Upper lobe of left lung (tissue), 6 donors: ENCODE data around the gene KRT4. TPM values are rescaled to one million over a fixed set of nuclear protein-coding genes. Genes with fewer than 3 reads are reported as not detected.
A peak's percentile ranks its signal among the peaks of the same experiment; 100 is the strongest.

ENCODE experiments used
- ATAC-seq, 2 donors: fragments of 200-7000 bp; cut with Tn5 transposase; one replicate each; pipeline ENCODE4 v1.9.1; 2022; ENCODE audit warnings: mild to moderate bottlenecking in 2 of 2, moderate library complexity in 2 of 2; ENCODE audit not compliant: low FRiP score in 2 of 2
- DNase-seq, 2 donors: peaks; one replicate each; pipeline ENCODE4 v3.0.0-alpha.2; 2019 to 2020
- H3K27ac ChIP-seq, 4 donors: fragments of 200-600 bp; sonication (generic); one replicate each; pipeline ENCODE4 v1.5.1; 2016 to 2019
- H3K27me3 ChIP-seq, 4 donors: fragments of 200-600 bp; sonication (generic); one replicate each; pipeline ENCODE4 v1.5.1; 2017 to 2019
- H3K36me3 ChIP-seq, 4 donors: fragments of 200-600 bp; sonication (generic); one replicate each; pipeline ENCODE4 v1.5.1; 2016 to 2019
- H3K4me1 ChIP-seq, 4 donors: fragments of 200-600 bp; sonication (generic); one replicate each; pipeline ENCODE4 v1.5.1; 2018 to 2019
- H3K4me3 ChIP-seq, 4 donors: fragments of 200-600 bp; sonication (generic); one replicate each; pipeline ENCODE4 v1.5.1; 2017 to 2019; ENCODE audit warnings: mild to moderate bottlenecking in 2 of 4, moderate library complexity in 1 of 4
- H3K9me3 ChIP-seq, 4 donors: fragments of 200-600 bp; sonication (generic); one replicate each; pipeline ENCODE4 v1.5.1; 2018 to 2019
- CTCF ChIP-seq, 6 experiments: fragments of 450-650 bp in 4 of 6; fragments of 200-600 bp in 2 of 6; sonication (generic) in 2 of 6; IDR thresholded peaks; one replicate each; pipeline ENCODE4 v1.5.1; 2016 to 2019; ENCODE audit warnings: antibody characterized with exemption in 6 of 6
- EP300 ChIP-seq, 4 donors: sonication (generic); formaldehyde crosslinking; IDR thresholded peaks; one replicate each; pipeline ENCODE4 v1.5.1; 2017; ENCODE audit warnings: antibody characterized with exemption in 4 of 4, control low read depth in 2 of 4
- POLR2A ChIP-seq, 4 donors: fragments of 450-650 bp; IDR thresholded peaks; one replicate each; pipeline ENCODE4 v1.5.1; 2016 to 2017; ENCODE audit warnings: antibody characterized with exemption in 4 of 4, mild to moderate bottlenecking in 2 of 4
- POLR2AphosphoS5 ChIP-seq, 2 donors: sonication (generic); formaldehyde crosslinking; IDR thresholded peaks; one replicate each; pipeline ENCODE4 v1.5.1; 2017; ENCODE audit warnings: antibody characterized with exemption in 2 of 2
- WGBS, 2 donors: methylation state at CpG; one replicate each; pipeline ENCODE4 v1.1.5; 2017 to 2018; 5-methylcytosine and 5-hydroxymethylcytosine counted together
- total RNA-seq, 6 donors: library from RNA; depleted of rRNA in 4 of 6; stranded (reverse); fragments of >200 nt in 4 of 6; gene quantifications; one replicate each; pipeline versions ENCODE4 v1.1.0 to v1.2.1, GENCODE V29; 2016 to 2021
- donor health status: DM: no; HTN: no; CAD: no; lungs with moderate emphysema.
- donor health status: DM: no; HTN: yes; CAD: no; lungs with severe emphysema.

The KRT4 gene
- total RNA-seq, 6 donors from 2014 or later = 2.1 to 36.1 (median 15.1) TPM

- peaks cover 0 to 14% (median 2%) of the 10 kb centered on the region in 4 donors for H3K4me1 ChIP-seq
- WGBS, 2 donors = 86 to 91% methylated on average over 5 to 15 of the region's 15 CpGs
- ATAC-seq (no peak), DNase-seq (no peak)
- TF ChIP-seq POLR2AphosphoS5 (IDR thresholded peaks at IDR 0.05) = no peak
- no peak for TF ChIP-seq EP300 (IDR thresholded peaks at IDR 0.05)
- no peak for TF ChIP-seq POLR2A (IDR thresholded peaks at IDR 0.05)
- TF ChIP-seq CTCF (IDR thresholded peaks at IDR 0.05) = no peak
- H3K27me3 ChIP-seq = no peaks in the 10 kb centered on the region
- H3K27ac ChIP-seq = no peak overlapping the region
- no peak overlapping the region for H3K4me3 ChIP-seq
- no peaks in the 10 kb centered on the region for H3K36me3 ChIP-seq
- no peaks in the 10 kb centered on the region for H3K9me3 ChIP-seq
Observed at GRCh38 chr12:52823761-52824450, 10.0 kb upstream of the KRT4 start.

GRCh38 chr12:52822771-52823510 is 9.0 kb upstream of the KRT4 start:
- DNase-seq (peak in 1 of 2 donors; percentile 46), ATAC-seq (no peak)
- TF ChIP-seq EP300 (IDR thresholded peaks at IDR 0.05) (no peak), CTCF (IDR thresholded peaks at IDR 0.05) (no peak), POLR2AphosphoS5 (IDR thresholded peaks at IDR 0.05) (no peak), POLR2A (IDR thresholded peaks at IDR 0.05) (no peak)
- H3K4me1 ChIP-seq = peaks cover 0 to 14% (median 2%) of the 10 kb centered on the region in 4 donors
- H3K27ac ChIP-seq = no peak overlapping the region
- H3K9me3 ChIP-seq = no peaks in the 10 kb centered on the region
- no peaks in the 10 kb centered on the region for H3K36me3 ChIP-seq
- no peak overlapping the region for H3K4me3 ChIP-seq
- WGBS, 2 donors = 74 to 76% methylated on average over 12 to 16 of the region's 16 CpGs
- no peaks in the 10 kb centered on the region for H3K27me3 ChIP-seq

- no peak for ATAC-seq
- Histone ChIP-seq H3K9me3 (no peaks in the 10 kb centered on the region), H3K27me3 (no peaks in the 10 kb centered on the region), H3K36me3 (no peaks in the 10 kb centered on the region), H3K27ac (no peak overlapping the region), H3K4me1 (peaks cover 0 to 14% (median 2%) of the 10 kb centered on the region in 4 donors), H3K4me3 (no peak overlapping the region)
- TF ChIP-seq EP300 (IDR thresholded peaks at IDR 0.05) (no peak), POLR2AphosphoS5 (IDR thresholded peaks at IDR 0.05) (no peak), POLR2A (IDR thresholded peaks at IDR 0.05) (no peak), CTCF (IDR thresholded peaks at IDR 0.05) (no peak)
- no peak for DNase-seq
- WGBS, 2 donors = 78 to 86% methylated on average over 5 to 10 of the region's 10 CpGs
Observed at GRCh38 chr12:52821826-52822660, 8.1 kb upstream of the KRT4 start.

- Histone ChIP-seq H3K27ac (no peak overlapping the region), H3K4me3 (no peak overlapping the region), H3K4me1 (peaks cover 0 to 14% (median 2%) of the 10 kb centered on the region in 4 donors), H3K27me3 (no peaks in the 10 kb centered on the region), H3K36me3 (no peaks in the 10 kb centered on the region), H3K9me3 (no peaks in the 10 kb centered on the region)
- DNase-seq (no peak), ATAC-seq (no peak)
- WGBS, 2 donors = 67 to 80% methylated on average over 3 to 4 of the region's 4 CpGs
- TF ChIP-seq CTCF (IDR thresholded peaks at IDR 0.05) = no peak
- TF ChIP-seq POLR2A (IDR thresholded peaks at IDR 0.05) = no peak
- TF ChIP-seq EP300 (IDR thresholded peaks at IDR 0.05) = no peak
- no peak for TF ChIP-seq POLR2AphosphoS5 (IDR thresholded peaks at IDR 0.05)
Observed at GRCh38 chr12:52821071-52821730, 7.3 kb upstream of the KRT4 start.
